Measurements from ENCODE around the gene PVALB.

Gene PVALB

GRCh38 chr22:36772451-36772850, 44.4 kb downstream of the PVALB start:
- peak; percentile 15 for DNase-seq (ENCODE audit: low spot score)

DNA sequence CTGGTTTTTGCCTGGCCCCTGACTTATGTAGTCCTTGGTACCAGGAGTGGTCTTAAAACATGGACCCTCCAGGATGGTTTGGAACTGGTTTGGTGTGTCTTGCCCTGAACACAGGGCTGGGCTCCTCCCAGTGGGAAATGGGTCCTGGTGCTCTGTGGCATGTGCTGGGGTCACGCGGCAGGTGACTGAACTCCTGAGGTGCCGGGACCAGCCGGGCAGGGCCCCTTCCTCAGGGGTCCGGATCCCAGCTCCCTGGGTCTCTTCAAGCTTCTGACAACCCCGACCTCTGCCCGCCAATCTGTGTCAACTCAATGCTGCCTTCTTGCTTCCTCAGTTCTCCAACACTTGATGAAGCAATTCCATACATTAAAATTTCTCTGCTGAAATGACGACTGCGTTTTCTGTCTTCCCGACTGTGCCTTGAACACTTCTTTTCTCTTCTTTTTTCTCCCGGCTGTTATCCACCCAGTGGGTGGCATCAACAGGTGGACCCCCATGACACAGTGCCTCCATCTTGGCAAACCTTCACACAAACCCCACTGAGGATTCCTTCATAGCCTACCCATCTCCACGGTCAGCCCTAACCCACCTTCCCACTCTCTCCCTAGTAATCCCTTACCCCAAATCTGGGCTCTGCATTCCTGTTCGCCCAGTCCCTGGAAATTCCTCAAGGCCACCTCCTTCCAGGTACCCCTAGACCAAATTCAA, 45.3 kb downstream of the PVALB start:
- DNase-seq (ENCODE audit: low spot score), result peak; percentile 54

DNA sequence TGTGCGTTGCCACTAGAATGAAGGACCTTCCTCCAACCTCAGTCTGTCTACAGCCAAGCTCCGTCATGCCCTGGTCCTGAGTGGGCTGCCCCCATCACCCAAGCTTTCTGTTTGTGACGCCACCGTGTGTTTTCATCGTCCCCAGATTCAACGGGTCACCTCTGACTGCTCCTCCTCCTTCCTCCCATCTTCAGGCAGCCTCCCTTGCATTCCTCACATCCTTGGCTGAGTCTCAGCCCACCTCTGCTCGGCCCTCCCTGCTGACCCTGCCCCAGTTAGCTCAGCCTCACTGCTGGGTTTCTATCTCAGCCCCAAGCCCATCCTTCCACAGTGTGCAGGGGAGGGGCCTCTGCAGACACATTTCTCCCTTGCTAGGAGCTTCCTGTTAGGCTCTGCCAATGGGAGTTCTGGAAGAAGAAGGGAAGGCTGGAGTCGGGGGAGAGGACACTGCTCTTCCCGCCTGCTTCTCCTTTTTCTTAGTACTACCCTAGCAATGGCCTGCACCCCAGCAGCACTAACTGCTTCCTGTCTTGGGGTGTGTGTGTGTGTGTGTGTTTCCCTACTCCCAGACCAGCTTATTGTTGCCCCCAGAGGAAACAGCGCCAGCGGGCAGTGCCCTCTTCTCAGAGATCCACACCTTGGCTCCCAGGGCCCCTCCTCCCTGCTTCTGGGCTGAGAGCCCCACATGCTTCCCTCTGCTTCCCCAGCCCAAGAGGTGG, 46.2 kb downstream of the PVALB start:
- DNase-seq (ENCODE audit: low spot score), result peak; percentile 54

- peak; percentile 26 for DNase-seq (ENCODE audit: low spot score)
These were observed 47.0 kb downstream of the PVALB start for GRCh38 chr22:36769541-36770512.

DNA sequence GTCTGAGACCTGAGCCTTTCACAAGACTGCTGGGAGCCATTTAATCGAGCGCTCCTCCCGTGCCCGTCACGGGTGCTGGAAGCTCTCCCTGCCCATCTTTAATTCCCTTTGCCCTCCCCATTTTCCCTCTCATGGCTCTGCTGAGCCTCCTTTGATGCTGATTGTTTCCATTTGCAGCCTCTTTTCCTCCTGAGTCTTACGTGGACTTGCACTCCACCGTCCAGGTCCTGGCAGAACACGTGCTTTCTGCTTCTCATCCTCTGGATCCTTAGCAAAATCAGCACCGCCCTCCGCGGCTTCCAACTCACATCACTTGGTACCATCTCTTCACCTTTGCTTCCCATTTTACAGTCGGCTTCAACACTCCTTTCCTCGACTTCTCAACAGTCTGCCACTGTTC, 48.2 kb downstream of the PVALB start:
- DNase-seq (ENCODE audit: low spot score), result peak; percentile 25

DNA sequence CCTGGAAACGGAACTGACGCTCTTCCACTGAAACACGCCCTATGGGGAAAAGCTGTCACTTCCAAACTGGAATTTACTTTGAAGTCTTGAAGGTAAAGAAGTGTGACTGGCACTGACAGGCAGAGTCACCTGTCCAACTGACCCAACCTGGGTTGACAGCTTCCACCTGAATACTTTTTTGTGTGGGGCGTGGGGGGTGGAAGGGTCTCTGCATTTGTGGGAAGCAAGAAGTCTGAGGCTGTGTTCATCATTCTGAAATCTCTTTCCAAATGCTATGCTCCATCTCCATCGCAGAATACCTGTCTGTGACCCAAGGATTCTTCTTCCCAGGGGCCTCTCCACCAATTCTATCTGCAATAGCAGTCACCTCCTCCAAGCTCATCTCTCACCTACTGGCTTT, 48.7 kb downstream of the PVALB start:
- DNase-seq (ENCODE audit: low spot score), result peak; percentile 28

DNA sequence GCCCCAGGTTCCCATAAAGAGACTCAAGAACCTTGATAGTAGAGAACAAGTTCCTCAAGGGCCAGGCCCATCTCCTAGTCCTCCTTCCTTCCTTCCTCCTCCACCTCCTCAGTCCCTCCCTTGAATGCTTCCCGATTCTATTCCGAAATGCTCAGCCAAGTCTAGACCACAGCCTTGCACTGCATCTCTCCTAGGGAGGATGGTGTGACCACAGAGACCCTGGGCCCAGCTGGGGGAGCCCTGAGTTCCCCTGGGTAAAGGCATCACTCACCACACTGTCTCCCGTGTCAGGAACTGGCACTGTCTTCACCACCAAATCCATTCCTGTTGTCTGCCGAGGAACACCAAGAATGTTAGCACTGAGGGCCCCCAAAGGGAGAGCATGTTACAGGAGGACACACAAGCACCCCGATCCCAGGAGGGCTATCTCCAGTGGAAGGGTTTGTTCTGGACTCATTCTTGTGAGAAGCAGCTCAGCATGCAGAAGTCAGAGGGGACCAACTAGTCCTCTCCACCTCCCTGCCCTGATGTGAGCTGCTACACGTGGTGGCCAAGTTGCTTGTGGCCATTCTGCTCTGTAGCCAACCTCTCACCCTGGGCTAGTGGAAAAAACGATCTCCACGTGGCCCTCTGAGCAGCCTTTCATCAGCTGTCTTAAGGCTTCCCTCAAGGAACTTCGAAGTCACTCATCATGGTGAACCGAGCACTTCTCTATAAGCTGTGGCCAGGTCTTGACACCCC, 49.6 kb downstream of the PVALB start:
- peak; percentile 20 for DNase-seq (ENCODE audit: low spot score)

DNA sequence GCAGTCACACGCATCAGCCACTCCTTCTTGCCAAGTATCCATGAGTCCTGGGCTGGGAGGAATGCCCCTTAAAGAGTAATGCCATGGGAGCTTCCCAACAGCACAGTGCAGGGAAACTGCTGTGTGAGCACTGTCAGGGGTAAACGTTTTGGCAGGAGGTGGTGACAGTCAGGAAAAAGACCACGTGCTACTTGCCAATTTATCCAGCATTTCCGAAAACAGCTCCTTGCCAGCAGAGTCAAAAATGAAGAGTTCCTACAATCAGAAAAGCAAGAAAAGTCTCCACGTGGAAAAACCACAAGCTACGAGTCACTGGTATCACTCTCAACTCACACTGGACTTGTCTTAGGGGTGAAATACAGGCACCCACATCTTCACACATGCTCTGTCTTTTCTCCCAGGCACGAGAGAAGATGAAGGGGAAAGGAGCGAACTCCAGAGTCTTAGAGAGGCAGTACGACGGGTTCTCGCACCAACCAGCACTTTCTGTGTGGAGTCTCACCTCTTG, 50.8 kb downstream of the PVALB start:
- peak; percentile 6 for DNase-seq (ENCODE audit: low spot score)

DNA sequence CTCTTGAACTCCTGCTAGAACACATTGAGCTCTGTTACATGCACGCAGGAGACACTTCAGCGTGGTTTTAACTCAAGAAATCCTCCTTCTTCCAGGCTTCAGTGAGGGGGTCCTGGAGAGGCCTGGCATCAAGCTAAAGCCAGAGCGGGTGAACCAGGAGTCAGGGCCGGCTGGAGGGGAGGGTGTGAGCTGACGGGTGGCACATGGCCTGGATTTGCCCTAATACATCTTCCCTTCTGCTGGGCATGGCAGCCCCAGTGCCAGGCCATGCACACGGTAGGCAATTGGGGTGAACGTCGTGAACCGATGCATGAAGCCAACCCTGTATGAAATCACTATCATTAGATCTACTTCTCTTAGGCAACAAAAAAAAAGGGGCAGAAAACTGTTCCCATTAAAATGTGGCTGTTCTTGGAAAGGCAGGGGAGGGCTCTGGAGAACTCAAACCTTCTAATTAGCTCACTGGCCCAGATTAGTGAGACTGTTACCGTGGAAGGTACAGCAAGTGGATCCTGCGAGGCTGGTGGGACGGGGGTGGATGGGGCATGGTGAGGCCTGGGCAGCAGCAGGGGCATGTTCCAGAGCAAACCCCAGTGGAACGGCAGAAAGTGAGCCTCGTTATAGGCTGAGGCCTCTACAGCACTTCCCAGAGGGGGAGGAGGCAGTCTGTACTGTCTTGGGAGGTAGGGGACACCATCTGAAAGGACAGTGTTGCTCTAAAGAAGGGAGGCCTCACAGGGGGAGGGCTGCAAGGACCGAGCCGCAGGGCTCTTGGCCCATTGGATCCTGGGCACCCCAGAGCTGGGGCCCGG, 51.5 kb downstream of the PVALB start:
- DNase-seq (ENCODE audit: low spot score), result peak; percentile 47

DNA sequence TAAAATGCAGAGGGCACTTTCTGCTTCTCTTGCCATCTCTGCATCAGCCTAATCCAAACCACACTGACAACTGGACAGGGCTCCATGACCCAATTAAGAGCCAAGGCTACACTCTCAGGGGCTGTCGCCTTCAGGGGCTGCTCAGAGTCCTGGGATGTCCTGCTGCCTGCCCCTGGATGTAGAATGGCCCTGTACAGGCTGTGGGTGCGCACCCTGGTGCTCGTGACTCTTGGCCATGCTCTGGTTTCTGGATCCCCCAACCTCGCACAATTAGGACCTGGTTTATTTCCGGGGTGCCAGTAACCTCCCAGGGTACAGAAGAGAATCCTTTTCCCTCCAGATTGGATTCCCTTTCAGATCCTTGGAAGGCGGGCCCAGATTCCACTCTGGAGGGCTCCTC, 52.2 kb downstream of the PVALB start:
- peak; percentile 38 for DNase-seq (ENCODE audit: low spot score)

DNA sequence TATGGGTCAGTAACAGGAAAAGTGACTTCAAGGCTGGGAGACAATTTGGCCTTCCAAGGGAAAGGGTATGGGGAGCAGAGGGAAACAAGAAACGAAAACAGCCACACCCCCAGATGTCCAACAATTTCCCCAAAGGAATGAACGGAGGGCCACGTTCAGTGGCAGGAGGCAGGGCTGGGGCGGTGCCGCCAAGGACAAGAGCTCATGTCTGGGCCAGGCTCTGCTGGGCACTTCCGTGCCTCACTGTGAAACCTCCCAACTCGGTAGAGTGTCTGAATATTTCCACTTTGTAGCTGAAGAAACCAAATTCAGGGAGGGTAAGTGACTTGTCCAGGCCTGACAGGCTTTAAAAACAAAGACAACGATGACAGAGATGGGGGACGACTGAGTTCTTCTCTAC, 52.8 kb downstream of the PVALB start:
- DNase-seq (ENCODE audit: low spot score), result no peak

- peak; percentile 23 for DNase-seq (ENCODE audit: low spot score)
These were observed 53.3 kb downstream of the PVALB start for GRCh38 chr22:36763576-36763975.

DNA sequence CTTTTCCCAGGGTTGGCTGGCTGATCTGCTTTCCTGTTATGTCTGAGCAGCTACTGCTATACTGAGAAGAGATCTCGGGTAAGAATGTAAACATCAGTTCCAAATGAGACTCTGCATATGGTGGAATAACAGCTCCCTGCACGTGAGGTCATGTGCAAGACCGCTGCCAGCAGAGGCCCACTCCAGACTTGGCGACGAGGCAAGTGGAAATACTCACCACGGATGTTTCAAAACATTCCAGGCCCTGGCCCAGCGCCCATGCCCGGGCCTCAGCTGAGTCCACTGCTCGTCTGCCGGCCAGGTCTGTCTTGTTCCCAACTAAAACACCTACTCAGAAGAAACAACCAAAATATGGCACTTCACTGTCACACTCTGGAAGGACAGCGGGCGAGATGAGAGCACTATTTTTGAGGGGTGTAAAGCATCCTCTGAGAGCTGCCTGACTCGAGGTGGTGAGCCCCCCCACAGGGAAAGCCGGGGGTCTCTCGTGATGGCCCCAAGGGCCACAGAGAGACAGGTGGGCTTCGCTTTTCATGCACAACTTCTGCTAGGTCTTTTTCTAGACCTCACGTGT, 54.1 kb downstream of the PVALB start:
- peak; percentile 68 for DNase-seq (ENCODE audit: low spot score)

DNA sequence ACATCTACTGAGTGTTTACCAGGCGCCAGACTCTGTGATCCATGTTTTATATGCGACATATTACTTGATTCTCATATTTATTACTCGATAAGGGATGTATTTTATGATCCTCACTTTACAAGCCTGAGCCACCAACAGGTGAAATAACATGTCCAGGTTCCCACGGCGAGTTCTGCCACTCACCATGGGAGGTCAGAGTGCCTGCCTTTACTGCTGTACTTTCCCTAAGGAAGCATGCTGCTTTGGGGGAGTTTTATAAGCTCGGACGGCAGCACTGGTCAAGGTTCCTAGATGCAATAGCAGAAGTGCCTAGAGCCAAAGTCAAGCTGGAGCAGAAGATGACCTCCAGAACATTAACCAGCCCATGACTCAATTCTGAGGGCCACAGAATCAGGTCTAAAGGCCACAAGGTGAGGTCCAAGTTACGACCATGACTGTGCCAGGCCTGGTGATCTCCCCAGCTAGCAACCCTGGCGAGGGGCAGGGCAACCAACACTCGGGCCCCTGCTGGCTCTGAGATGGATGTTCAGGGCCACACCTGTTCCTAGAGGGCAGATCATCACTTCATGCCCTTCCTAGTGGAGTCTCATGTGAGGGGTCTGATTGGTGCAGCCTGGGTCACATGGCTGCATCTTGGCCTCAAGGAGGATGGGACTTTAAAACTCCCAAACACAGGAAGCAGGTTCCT, 55.1 kb downstream of the PVALB start:
- peak; percentile 40 for DNase-seq (ENCODE audit: low spot score)

DNA sequence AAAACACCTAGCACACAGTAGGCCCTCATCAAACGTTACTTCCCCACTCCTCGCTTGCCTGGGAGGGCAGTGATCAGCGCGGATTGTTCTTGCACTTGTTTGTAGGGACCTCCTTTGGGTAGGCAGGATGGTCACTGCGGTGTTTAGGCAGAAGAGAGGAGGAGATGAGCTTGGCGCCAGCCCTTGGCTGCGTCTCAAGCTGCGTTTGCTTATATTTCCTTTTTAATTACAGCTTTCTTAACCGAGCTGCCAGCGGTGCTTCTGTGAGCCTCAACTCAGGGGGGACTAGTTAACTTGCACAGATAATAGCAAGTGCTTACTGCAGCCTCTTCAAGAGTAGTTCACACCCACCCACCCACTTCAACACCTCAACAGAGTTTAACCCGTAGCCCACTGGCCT, 56.0 kb downstream of the PVALB start:
- peak; percentile 30 for DNase-seq (ENCODE audit: low spot score)

DNA sequence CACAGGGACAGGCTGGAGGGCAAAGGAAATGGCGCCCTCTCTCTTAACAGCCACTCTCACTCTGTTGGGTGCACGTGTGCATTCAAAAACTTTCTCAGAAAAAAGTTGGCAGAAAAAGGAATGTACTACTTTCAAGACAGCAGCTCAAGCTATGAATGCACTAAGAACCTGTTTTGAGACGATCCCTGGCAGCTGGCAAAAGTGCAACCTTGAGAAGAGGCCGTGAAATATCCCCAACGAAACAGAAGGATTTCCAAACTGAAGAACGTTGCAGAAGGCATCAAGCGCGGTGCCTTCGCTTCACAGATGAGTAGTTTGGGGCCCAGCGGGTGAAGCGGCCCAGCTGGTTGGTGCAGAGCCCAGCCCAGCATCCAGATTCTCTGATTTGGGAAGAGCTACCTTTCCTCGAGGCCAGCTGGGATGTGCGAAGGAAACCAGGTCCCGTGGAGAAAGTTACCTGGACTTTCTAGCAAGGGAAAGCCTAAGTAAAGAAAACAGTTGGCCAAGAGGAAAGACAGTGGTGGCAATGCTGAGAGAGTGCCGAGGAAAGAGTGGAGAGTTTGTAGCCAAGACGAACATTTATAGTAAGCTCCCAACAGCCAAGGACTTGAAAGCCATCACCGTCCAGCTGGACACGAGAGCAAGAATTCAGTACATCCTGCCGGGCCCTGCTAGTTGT, 57.2 kb downstream of the PVALB start:
- DNase-seq (ENCODE audit: low spot score), result peak; percentile 34

DNA sequence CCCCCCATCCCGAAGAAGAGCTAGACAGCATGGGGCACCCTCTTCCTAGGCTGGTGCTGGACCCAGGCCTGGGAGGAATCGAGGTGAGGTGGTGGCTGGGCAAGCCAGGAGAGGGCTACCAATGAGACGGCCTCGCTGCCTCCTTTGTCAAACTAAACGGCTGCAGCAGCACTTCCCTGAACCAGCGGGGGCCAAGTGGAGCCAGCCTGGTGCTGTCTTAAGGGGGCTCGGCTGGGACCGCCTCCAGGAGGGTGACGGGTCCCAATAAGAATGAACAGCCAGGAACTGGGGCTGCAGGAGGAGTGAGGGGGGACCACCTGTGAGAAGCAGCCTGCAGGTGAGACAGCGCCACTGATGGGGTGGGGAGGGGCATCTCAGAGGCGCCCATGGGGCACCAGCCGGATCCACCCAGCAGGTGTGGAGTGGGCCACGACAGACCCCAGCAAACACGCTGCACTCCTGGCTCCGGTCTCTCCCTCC, 58.0 kb downstream of the PVALB start:
- DNase-seq (ENCODE audit: low spot score), result peak; percentile 34

GRCh38 chr22:36757668-36758211, 59.1 kb downstream of the PVALB start:
- peak; percentile 67 for DNase-seq (ENCODE audit: low spot score)
